GM21528 (cell line): ENCODE results near the gene MYO1B.

Experiments used
- ATAC-seq: cut with Tn5 transposase; IDR thresholded peaks from one replicate; pipeline ENCODE4 v1.9.1; 2021; ENCODE audit warnings: mild to moderate bottlenecking, moderate library complexity; ENCODE audit not compliant: unreplicated experiment, low FRiP score

The MYO1B gene

DNA sequence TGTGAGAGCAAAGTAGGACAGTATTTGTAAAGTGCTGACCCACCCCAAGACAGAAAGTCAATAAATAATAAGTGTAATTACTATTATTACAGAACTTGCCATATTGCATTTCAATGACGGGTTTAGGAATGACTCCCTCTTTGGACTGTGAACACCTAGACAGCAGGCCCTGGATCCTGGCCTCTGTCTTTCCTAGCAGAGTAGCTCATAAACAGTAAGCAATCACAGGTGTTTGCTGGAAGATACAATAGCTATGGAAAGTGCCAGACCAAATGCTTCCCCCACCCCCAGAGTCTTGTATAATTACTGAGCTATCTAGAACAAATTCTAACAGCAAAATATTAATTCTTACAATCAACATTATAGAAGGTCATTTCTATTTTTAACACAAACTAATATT is 20.1 kb upstream of the MYO1B start:
- no peak for ATAC-seq

DNA sequence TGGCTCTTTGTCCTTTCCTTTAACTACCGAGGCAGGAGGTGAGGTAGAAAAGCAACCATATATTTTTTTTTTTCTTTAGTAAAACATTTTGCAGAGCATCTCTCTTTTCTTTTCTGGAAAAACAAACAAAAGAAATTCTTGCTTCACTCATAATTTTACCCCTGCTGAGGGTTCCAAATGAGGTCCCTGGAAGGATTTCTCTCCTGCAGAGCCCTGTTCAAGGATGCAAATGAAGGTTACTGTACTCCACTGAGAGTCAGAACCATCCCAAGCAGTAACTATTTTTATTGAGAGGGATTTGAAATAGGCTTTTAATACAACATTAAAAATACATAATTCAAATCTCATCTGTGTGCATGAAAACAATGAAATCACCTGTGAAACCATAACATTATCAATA is 19.5 kb upstream of the MYO1B start:
- ATAC-seq = no peak

DNA sequence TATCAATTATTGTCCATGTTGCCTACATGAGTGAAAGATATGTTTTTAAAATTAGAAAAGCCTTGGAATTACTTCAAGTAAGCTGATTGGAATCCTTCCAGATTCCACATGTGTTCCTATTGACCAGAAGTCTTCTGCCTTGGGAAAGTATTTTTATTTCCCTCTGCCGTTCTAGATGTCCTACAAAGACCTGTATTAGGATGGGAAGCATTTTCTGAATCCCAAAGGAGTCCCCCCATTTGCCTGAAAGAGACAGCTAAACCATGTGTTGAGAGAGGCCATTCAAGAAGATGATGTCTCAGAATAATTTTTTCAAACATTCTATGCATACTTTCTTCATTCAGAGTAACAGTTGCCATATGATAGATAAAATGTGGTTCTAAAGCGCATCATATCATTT is 19.0 kb upstream of the MYO1B start:
- no peak for ATAC-seq

DNA sequence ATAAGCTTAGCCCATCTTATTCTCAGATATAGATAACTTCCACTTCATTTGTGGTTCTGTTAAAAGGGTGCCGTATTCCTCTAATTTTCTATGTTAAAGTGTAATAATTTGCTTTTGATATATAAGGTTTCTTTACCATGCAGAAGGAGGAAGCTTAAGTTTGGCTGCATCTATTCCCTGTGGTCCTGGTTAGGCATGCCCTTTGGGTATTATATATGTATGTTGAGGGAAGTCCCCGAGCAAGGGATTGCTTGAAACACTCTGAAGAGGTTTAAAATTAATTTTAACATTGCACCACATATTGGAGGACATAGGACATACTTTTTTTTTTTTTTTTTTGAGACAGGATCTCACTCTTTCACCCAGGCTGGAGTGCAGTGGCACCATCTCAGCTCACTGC is 16.9 kb upstream of the MYO1B start:
- ATAC-seq = no peak

DNA sequence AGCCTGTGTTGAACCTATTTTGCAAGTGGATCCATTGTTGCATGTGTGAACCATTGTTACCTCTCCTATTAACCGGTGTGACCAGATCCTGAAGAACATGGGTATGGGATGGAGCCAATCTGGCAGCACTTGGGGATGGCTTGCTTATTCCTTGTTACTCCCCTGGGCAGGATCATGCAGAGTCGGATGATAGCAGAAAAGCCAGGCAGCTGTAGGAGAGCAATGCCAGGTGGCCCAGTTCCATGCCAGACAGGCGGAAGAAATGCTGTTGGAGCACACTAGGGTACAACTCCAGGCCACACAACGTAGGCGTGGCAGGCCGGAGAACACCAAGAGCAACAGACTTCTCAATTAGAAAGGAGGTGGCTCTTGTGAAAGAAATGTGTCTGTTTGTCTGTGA is 16.3 kb upstream of the MYO1B start:
- ATAC-seq = no peak

DNA sequence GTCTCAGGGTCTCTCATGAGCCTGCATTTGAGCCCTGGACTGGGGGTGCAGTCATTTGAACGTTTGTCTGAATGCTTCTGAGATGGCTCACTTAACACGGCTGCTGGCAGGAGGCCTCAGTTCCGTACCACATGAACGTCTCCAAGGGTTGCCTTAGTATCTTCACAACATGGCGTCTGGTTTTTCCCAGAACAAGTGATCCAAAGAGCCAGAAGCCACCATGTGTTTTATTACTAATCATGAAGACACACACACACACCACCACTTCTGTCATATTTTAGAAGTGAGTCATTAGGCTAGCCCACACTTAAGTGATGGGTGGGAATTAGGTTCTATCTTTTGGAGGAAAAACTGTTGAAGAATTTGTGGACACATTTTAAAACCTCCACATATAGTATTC is 15.0 kb upstream of the MYO1B start:
- no peak for ATAC-seq

DNA sequence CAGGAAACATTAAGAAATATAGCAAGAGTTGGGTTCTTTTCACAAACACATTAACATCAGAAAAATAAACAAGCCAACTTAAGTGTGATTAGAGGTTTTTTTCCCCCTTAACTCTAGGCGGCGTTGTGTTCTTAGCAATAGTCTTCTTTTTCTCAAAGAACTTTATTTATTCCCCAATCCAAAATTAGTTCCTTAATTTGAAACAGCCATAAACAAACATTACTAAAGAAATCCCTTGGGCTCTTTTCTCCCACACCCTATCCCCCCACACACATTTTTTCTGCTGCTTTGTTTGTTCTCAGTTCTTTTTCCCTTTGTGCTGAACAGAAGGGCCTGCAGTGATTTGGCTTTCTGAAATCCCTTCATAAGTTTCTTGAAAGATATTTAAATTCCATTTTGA is 13.2 kb upstream of the MYO1B start:
- no peak for ATAC-seq

DNA sequence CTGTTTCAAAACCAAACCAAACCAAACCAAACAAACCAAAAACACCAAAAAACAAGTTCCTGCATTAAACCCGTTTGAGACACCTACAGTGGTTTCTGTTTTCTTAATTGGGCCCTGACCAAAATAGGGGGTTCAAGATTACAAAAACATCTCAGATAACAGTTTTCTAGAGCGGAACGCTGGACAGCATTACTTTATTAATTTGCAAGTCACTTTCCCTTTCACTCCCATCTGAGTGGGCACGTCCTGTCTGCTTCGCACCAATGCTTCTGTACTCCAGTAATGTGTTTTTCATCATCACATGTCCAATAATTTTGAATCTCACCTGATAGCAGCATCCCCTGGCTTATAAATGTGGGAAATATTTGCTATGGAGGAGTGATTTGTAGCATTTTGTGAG is 11.7 kb upstream of the MYO1B start:
- ATAC-seq = no peak

DNA sequence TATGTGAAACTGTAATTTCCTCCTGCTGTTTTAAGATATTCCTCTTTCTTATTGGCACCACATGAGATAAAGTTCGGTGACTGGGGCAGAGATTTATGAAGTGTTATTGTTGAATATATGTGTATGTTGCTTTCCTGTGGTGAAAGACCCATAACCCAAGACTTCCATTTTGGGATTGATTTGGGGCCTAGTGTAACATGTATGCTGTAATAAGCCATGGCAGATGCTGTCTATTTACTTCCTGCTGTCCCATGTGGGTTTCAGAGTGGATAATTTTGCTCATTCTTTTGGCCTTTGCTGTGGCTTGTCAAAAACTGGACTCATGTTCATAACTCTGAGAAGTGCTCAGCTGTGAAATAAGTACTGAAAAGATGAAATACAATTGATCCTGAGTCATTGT is 10.8 kb upstream of the MYO1B start:
- ATAC-seq = no peak

DNA sequence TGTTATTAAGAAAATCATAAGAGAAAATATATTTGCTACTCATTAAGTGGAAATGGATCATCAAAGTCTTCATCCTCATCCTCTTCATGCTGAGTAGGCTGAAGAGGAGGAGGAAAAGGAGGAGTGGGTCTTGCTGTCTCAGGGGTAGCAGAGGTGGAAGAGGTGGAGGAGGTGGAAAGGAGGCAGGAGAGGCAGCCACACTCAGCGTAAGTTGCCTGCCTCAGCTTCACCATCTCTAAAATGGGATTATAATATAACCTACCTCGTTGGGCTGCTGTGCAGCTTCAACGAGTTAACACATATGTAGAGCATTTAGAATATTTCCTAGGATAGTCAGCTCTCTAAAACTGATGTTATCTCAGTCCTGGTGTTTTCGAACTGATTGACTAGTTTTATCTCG is 4.3 kb upstream of the MYO1B start:
- no peak for ATAC-seq

DNA sequence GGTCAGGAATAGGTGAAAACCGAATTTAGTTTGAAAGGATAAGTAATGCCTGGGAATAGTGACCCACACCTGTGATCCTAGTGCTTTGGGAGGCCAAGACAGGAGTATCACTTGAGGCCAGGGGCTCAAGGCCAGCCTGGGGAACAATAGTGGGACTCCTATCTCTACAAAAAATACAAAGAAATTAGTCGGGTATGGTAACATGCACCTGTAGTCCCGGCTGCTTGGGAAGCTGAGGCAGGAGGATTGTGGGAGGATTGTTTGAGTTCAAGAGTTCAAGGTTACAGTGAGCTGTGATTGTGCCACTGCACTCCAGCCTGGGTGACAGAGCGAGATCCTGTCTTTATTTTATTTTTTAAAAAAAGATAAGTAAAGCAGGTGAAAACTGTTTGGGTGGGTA is 3.8 kb upstream of the MYO1B start:
- ATAC-seq = no peak

DNA sequence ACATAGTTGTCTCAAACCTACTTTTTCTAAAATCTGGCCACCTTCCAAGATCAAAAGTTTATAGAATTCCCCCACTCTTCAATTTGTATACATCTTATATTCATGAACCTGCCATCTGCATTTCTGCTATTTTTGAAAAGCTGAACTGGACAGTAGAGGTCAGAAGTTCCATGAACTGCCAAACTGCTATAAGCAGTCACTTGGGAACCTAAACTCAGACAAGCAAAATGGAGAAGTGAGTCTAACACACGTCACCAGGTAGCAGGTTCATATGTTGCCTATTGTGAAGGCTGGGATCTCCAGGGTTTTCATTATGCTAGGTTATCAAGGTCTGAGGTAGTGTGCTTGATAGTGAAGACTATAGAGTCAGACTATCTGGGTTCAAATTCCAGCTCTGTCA is 2.0 kb upstream of the MYO1B start:
- ATAC-seq = no peak

DNA sequence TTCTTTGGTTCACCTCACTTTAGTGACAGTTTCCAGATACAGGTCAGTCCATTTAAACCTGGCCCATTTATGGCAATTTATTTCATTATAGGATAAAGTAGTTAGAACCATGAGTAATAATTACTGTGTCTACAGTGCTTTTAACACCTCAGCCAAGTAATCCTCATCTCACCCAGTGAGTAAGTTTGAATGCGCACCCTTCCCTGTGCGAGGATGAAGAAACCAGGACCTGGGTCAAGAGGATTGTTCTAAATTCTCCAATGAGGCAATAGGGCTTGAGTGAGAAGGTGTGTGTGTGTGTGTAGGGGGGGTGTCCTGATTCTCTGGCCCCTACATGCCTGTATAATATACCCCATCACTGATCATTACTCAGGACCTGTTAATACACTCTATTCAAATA is 854 bp upstream of the MYO1B start:
- ATAC-seq = no peak

DNA sequence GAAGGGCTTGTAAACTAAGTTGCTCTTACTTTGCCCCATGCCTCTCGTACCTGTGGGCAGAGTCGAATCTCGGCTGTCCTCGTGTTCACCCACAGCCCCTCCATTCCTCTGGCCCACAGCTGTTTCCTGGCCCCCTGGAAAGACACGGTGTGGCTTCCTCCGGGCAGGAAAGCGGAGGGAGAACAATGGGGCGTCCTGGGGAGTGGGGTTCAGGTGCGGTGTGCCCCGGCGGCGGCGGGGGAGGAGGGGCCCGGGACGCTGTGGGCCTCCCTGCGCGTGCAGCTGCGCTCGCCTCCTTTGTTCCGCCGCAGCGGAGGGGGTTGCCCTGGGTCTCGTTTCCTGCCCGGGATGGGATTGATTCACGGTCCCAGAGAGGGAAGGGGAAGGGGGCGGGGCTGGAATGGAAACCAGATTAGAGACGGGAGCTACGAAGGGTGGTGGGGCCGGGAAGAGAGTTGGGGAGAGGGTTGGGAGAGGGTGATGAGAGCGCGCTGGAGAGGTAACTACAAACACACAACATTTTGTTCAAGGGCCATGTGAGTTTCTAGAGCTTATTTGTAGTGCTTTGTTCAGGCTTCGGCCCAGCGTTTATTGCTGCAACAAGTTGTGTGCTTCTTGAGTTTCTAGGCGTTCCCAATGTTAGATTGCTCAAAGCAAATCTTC is 796 bp downstream of the MYO1B start:
- no peak for ATAC-seq

DNA sequence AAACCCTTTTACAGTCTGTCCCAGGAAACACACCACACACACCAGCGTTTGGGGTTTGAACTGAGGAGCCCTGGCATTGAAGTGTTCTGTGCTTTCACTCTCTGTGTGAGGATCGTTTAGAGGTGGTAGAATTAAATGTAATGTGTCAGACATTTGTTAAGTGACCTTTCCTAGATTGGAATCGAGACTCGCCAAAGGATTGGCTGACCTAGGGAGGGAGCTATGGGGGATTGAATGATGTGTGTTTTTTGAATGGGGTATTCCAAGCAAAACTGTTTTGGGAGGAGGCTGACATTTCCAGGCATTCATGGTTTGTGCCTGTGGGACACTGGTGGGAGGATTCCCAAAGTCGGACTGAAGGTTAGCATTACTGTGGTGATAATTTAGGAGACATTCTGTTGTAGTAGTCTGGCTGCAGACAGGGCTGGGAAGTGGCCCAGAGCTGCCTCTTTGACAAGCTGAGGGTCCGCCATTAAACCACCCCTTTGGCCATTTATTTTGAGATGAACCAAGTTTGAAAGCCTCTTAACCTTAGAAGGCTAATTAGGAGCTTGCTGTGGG is 1.7 kb downstream of the MYO1B start:
- ATAC-seq = no peak

DNA sequence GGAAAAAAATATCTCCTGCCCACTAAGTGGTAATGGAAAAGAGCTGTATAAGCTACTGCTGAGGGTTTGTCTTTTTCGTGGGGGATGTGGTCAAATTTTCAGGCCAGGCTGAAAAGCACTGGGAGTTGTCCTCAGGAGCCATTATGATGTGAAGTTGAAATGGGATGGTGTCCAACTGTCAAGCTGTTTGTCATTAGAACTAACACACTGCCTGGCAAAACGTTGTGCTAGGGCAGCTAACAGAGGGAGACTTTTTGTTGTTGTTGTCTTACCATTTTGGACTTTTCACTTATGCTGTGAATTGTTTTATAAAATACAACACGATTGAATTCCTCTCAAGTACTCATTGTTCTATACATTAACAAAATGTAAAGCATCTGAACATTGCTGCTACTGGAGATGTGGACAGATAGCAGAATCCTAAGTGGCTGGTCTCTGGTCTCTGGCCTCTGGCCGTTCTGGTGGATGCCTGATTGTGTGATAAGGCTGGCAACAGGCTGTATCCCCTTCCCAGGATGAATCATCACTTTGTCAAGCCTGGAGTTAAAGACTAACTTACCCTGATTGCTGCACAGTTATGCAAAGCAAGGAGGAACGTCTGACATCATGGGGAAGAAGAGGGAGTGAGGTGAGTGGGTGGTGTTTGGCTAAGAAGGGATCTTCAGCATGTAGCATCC is 2.3 kb downstream of the MYO1B start:
- peak; percentile 57 for ATAC-seq

DNA sequence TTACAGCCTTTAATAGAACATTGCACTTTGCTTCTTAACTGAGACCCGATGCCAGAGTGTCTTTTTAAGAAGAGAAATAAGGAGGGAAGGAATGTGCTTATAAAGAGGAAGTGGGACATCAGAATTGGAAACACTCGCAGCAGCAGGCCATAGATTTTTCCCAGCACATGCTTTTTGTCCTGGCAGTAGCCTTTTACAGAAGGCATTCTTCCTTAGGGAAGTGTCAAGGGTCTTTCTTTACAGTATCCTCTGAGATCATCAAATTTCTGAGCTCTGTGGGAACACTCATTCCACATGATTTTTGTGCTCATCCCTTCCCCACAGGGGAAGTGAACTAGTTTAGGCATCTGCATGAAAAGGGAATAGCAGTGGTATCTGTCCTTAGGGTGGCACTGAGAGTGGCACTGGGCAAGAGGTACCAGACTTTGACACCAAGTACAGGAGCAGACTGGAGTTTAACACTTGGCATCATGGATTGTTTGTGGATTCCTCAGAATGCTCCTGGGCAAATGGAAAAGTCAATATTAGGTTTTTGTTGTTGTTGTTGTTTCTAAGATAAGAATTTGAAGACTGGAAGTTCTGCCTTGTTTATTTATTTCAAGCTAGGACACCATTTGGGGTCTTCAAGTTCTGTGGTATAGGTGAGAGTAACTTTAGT is 4.1 kb downstream of the MYO1B start:
- ATAC-seq = no peak

DNA sequence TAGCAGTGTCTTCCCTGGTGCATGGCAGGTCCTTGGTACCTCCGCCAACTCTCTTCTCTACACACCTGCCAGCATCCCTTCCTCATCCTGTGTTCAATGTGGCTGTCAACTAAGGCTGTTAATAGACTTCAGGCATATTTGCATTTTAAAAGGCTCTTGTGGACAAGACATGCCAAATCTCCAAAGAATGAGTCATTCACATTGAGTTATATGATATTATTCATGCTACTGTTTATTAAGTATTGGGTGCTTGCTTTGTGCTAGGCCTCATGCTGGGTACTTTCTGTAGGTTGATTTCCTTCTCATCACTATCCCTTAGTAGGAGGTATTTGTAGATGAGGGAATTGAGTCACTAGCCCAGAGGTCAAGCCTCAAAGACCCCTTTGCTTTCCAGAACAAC is 5.2 kb downstream of the MYO1B start:
- ATAC-seq = no peak

DNA sequence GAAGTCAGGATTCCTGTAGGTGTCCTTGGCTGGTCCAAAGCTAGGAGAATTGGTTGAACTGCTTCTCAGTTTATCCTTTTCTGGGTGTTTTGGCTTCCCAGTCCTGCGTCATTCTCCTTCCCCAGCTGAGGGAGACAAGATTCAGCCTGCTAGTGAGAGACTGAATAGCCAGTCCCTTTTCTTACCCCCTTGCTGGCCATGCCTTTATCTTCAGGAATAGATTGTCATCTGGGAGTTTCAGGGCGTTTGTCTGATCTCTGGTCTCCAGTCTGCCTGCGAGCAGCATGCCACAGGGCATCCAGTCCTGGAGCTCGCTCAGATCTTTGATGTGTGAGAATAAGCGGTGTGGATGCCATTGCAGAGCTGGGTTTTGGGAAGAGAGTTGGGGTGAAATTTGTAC is 5.8 kb downstream of the MYO1B start:
- ATAC-seq = no peak

DNA sequence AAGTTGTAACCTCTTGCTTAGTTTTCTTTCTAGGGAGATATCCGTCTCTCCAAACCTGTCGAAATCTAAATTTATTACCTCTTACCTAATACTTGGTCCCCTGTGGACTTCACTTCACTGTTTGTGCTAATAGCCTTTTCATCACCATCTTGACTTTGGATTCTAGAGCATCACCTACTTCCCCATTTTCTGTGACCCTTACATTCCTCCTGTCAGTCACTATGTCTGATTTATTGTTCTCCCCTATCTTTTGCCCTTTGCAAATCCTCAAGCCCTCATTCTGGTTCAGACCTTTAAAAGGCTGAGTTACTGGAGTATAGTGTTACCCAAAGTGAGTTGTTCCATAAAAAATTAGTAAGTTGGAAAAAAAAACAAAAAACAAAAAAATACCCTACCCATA is 7.5 kb downstream of the MYO1B start:
- no peak for ATAC-seq

DNA sequence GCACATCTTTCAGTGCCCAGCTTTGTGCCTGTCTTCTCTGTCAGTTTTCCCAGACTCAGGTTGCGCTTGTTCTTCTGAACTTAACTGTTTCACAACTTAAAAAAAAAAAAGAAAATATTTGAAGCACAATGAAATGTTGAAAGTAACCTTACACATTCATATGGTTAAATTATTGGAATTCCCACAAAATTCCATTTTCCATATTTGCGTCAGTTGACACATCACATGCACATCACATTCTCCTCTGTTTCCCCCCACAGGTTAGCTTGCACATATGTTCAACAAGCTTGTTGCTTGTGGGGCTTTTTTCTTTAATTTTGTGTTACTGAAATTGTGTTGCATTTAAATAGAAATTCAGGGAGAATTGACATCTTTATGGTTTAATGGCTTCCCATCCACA is 8.3 kb downstream of the MYO1B start:
- no peak for ATAC-seq

DNA sequence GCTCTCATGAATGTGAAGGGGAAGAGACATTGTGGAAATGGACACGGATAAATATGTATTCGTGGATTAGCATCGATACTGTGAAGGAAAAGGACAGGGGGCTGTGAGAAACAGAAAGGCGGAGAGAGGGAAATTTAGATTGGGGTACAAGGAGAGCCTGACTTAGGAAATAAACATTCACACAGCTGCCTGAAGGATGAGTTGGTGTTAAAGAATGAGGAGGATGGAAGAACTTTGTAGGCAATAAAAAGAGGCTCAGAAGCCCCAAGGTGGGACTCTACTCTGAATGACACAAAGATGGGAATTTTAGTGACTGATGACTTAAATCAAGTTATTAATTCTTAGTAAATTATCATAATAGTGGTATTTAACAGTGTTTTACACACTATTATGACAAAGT is 10.1 kb downstream of the MYO1B start:
- ATAC-seq = no peak
